T-helper 2 cell (primary cell): Measurements from ENCODE around the gene LEMD1.
"Not testable (repeated sequence)": the region's sequence is repeated elsewhere in the genome, so short reads cannot be mapped to it uniquely, and the experiment has no call there.

Source experiments
- DNase-seq, 5 experiments: peaks; one replicate each; pipeline versions ENCODE4 v3.0.0 to v3.0.0-alpha.2; 2012 to 2022

LEMD1 gene

GRCh38 chr1:205376739-205377138, 45.1 kb downstream of the LEMD1 start:
- DNase-seq = no peak

GRCh38 chr1:205375835-205376545, 45.9 kb downstream of the LEMD1 start:
- DNase-seq = no peak

DNA sequence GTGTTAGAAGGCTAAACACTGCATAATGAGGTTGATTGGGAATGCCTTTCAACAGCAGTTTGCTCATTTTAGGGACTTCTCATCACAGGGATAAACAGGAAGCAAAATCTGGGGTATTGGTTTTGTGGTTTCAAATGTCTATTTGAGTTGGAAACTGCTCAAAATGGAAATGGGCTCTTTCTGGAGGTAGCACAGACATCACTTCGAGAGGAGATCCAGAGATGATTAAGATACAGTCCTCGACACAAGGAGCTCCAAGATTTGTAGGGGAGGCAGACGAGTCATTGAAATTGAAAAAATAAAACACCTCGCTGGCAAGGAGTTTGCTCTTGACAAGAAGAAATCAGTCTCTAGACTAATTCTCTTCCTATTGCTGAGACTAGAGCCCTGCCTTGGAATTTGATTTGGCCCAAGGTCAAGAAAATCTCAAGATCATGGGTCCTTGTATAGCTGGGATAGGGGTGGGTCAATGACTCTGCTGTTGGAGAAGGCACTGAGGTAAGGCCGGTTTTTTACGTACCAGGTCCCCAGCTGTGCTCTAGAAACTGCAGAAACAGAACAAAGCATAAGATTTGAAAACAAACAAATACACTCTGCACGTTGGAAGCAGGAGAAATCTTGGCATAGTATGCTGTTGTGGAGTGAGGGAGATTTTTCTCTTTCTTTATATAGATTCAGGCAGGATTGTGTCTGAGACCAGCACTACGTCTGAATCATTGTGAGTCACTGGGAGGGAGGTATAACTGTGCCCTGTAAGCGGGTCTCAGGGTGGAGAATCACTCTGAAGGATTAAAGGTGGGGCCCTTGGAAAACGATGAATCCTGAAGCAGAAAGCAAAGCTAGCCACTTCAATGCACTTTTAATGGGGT, 47.4 kb downstream of the LEMD1 start:
- DNase-seq = no peak

DNA sequence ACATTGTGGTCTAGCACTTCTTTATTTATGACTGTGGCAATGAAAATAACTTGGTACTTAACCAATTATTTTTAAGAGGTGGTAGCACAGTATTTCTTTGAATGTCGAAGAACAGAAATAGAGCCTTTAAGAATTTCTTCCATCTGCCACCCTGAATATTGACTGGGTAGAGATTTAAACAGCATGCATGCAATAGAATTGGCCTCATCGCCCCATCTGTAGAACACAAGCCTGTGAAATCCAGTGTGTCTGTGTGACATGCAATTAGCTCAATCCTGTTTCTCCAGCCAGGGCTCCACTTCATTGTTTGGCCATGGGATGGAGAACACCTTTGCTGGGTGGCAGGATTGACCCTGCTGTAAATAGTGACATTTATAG, 48.1 kb downstream of the LEMD1 start:
- DNase-seq = no peak

- DNase-seq = no peak
Observed at GRCh38 chr1:205373022-205373797, 48.6 kb downstream of the LEMD1 start.

- DNase-seq = no peak
Observed at GRCh38 chr1:205371871-205372660, 49.8 kb downstream of the LEMD1 start.

DNA sequence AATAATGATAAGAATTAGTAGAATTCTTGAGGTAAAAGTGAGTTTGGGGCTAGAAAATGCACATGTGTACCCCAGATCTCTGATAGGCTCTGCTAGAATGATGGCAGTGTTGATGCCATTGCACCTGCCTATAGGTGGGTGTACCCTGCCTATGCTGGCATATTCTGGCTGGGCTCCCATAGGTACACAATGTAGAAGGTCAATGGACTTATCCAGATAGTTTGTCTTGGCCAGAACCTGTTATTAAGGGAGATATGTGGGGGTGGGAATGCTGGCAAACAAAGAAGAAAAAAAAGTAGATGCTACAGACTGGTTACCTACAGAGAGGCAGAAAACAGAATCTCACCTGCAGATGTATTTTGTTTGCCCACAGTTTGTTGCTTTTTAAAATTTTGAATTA, 51.1 kb downstream of the LEMD1 start:
- DNase-seq = no peak

DNA sequence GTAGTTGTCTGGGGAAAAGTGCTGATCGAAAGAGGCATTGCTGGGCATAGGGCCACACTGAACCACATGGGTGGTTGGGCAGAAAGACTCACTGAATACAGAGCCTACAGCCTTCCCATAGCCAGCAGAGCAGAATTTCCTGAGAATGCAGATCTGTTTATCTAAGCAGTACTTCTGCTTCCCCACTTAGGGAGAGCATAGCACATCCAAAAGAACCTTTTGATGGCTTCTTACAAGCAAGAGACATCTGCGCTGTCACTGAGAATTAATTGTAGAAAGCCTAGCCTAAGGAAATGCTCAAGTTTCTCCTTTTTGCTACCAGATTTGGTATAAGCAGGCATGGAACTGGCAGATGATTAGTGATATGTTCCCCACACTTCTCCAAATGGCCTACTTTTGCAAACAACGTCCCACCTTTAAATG, 52.1 kb downstream of the LEMD1 start:
- no peak for DNase-seq

DNA sequence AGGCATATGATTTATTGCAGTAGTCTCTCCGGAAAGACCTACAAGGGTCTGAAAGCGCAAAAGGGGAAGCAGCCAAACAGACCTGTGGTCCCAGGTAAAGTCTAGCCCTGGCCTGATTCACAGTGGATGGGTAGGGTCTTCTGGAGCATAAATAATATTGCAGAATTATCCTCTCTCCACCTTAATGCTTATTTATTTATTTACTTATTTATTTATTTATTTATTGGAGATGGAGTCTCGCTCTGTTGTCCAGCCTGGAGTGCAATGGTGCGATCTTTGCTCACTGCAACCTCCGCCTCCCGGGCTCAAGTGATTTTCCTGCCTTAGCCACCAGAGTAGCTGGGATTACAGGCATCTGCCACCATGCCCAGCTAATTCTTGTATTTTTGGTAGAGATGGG, 53.4 kb downstream of the LEMD1 start:
- DNase-seq = no peak

GRCh38 chr1:205365945-205366463, 55.9 kb downstream of the LEMD1 start:
- no peak for DNase-seq

- not testable (repeated sequence) for DNase-seq
Observed at GRCh38 chr1:205365086-205365485, 56.8 kb downstream of the LEMD1 start.

DNA sequence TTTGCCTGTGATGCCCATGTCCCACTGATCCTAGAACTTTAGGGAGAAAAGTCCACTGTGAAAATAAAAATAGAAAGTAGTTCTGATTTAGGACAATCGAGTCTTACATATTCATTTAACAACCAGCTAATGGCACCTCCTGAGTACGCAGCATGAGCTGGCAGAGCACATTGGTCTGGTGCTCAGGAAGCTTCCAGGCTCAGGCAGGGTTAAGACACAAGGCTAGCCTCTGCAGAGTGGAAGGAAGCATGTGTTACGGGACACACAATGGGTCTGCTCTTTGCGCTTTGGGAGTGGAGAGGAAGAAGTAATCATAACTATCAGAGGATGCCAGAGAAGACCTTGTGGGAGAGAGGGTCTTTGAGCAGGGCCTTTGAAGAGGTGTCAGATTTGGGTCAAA, 61.0 kb downstream of the LEMD1 start:
- DNase-seq = no peak

- DNase-seq = no peak
Observed at GRCh38 chr1:205359771-205360565, 61.9 kb downstream of the LEMD1 start.

DNA sequence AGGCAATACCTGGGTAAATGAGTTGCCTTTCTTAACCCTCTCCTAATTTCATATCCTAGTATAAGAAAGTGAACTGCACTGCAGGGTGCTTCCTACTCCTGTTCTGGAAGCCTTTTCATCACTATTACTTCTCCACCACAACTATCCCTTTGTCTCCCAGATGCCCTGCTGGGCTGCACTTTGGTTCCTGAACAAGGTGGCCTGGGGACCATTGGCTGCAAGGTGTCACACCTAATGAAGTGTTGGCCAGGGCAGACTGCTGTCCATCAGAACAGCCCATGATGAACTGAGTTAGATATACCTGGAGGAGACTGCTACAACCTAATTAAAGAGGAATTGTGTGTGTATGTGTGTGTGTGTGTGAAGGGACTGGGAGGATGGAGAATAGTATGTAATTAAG, 63.3 kb downstream of the LEMD1 start:
- DNase-seq = no peak

DNA sequence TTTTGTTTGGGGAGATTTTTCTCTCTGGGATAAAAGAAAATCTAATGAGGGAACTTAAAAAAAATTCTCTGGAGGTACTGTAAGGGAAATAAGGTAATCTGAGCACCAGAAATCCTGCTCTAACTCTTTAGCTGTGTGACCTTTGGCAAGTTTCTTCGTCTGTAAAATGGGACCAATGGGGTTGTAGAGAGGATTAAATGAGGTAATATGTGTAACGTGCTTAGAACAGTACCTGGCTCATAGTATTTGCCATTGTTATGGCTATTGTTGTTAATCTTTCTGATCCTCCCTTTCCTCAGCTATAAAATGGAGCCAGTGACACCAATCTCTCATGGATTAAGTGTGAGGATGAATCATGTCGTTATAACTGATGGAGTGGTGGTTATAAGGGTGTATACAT, 64.3 kb downstream of the LEMD1 start:
- no peak for DNase-seq

DNA sequence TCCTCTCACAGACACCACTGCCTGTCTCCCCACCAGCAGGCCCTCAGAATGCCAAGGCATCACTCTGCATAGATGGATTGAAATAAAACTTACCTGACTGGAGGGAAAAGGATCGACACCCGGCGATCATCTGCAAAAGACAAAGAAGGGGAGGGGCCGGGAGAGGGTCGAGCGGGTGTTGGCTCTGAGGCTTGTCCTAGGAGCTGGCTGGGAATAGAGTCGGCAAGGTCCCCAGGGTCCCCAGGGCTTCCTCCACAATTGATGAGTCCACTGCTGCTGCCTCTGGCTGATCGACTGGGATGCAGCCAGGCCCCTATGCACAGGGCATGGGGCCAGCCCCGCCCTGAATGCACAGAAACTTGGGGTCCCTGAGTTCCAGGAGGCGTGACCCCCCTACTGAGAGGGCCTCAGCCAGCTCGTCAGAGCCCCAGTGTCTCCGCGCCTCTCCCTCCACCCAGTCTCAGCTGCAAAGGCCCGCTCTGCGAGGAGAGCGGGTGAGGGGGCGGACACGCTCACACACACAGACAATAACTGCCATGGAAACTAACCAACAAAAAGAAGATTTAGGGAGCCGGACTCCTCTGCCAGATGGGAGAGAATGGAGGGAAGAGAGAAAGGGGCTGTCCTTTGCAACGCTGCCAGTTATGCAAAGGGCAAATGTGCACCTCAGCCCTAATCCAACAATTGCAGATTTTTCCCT, 65.3 kb downstream of the LEMD1 start, which contains the start of gene KLHDC8A:
KLHDC8A (minus strand) TSS at position 483 of the 700 bp plus-strand sequence. CDS start 13,318 bp downstream, outside the sequence.
- no peak for DNase-seq

GRCh38 chr1:205355075-205355453, 66.8 kb downstream of the LEMD1 start:
- no peak for DNase-seq

- DNase-seq = peak in 4 of 5 experiments; percentile 24 to 64 (median 31)
Observed at GRCh38 chr1:205354259-205355074, 67.4 kb downstream of the LEMD1 start.

DNA sequence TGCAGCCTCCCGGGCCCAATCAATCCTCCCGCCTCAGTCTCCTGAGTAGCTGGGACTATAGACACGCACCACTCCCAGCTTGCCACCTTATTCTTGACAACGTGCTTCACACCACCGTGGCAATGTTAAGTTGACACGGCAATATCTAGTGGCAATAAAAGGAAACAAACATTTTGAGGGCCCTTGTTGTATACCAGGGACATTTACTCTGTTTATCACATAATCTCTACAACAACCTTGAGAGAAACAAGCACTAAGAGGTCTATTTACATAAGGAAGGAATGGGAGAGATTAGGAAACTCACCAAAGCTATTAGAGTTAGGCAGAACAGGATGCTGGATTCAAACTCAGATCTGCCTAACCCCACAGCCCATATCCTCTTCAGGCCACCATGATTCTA, 68.2 kb downstream of the LEMD1 start:
- DNase-seq = no peak

DNA sequence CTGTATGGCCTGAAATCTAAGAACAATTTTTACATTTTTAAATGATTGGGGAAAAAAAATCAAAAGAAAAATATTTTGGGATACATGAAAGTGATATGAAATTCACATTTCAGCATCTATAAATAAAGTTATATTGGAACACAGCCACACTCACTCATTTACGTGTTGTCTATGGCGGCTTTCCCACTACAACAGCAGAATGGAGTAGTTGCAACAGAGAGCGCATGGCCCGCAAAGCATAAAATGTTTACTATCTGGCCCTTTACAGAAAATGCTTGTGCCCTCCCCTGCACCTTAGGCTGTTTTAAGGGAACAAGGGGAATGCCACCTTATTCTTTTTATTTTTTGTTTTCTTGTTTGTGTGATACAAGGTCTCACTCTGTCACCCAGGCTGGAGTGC, 68.7 kb downstream of the LEMD1 start:
- no peak for DNase-seq
